Measurements from ENCODE around the gene ACOX3.
"Not testable (repeated sequence)": the region's sequence is repeated elsewhere in the genome, so short reads cannot be mapped to it uniquely, and the experiment has no call there.

The ACOX3 gene

DNA sequence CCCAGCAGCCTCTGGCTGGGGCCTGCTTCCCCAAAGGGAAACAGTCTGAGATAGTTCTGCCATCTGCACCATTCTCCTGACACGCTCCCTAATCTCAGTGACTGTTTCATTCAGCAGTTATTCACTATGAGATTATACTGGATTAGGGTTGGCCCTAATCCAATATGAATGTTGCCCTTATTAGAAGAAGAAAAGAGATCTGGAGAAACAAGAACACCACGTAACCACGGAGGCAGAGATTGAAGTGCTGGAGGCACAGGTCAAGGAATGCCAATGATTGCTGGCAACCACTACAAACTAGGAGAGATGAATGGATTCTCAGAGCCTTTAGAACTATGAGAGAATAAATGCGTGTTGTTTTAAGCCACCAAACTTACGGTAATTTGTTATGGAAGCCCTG, 7.4 kb downstream of the ACOX3 start:
- CTCF ChIA-PET: no interaction called here
- Mint-ChIP-seq H3K36me3 (peaks cover 14% of the 10 kb centered on the region), H3K4me1 (peaks cover 38% of the 10 kb centered on the region), H3K27me3 (peaks cover 4% of the 10 kb centered on the region), H3K27ac (no peak overlapping the region), H3K4me3 (no peak overlapping the region), H3K9me3 (no peaks in the 10 kb centered on the region)
- no peak for DNase-seq

DNA sequence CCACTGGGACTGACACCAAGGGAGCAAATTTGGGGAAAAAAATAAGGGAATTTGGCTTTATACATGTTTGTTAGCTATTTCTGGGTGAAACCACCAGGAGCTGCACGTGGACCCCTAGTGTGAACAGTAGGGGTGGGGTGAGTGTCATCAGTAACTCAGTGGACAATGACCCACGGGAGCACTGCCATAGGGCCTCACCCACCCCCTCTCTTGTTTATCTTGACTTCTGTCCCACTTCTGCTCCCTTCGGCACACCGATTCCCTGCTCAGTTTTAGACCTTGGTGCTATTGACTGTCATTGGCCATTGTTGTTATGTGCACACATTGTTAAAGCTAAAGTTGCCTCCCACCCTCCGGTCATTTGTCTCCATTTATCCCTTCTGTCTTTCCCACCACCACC, 9.0 kb downstream of the ACOX3 start:
- CTCF ChIA-PET: no interaction called here
- H3K27me3 Mint-ChIP-seq: peaks cover 7% of the 10 kb centered on the region
- H3K4me3 Mint-ChIP-seq: no peak overlapping the region
- H3K36me3 Mint-ChIP-seq: peaks cover 4% of the 10 kb centered on the region
- H3K27ac Mint-ChIP-seq: no peak overlapping the region
- DNase-seq: no peak
- H3K4me1 Mint-ChIP-seq: peaks cover 37% of the 10 kb centered on the region
- no peaks in the 10 kb centered on the region for H3K9me3 Mint-ChIP-seq

DNA sequence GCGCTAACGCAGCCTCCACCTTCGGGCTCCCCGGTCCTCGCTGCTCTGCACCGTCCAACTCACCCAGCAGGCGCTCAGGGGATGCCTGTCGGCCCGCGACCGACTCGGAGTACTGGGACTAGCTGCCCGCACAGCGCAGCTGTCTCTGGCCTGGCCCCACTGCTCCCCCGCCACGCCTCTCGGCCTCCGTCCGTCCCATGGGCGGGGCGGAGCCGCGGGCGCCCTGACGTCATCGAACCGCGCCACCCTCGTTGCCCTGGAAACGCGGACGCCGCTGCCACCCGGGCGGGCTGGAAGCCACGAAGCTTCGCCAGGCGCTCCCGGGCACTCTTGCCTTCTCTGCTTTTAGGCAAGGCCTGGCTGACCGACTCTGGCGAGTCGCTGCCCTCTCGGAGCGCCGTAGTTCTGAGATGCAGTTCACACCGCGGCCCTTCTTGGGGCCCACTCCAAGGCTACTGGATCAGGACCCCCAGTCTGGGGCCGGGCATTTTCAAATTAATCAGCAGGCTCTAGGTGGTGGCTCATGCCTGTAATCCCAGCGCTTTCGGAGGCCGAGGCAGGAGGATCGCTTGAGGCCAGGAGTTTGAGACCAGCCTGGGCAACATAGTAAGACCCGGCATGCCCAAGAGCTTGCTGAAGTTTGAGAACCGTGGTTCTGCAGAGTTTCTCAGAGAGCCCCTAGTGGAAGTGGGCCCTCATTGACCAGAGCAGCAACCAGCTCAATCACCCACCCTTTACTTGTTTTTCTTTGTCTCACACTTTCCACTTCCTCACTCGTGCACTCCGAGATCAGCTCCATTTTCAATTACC, 12.0 kb downstream of the ACOX3 start:
- CTCF ChIA-PET: interaction anchor here (0.8 to 1.8 kb wide), 4 partner anchors 12 to 186 kb away, joined by 3 to 8 read pairs (median 5); partner anchors contain the start of genes ACOX3 and TRMT44

DNA sequence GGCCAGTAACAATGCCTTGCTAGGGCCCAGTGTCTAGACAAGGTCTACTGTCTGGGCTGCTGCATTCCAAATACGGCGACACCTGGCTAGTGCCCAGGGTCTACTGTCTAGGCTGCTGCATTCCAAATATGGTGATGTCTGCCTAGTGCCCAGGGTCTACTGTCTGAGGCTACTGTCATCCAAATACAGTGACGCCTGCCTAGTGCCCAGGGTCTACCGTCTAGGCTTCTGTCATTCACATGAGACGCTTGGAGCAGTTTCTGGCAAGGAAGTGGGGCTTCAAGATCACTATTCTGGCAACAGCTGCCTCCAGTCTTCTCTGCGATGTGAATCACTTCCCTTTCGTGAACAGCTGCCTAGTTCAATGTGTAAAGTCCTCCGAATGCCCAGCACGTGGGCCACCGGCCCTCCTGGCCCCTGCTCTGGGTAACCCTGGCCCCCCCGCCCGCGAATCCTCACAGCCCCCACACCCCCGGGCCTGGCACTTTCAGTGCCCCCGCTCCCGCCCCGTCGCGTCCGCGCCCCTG, 12.7 kb downstream of the ACOX3 start:
- Mint-ChIP-seq H3K27ac (peak overlapping the region; percentile 90), H3K36me3 (no peaks in the 10 kb centered on the region), H3K4me1 (peaks cover 20% of the 10 kb centered on the region), H3K27me3 (peaks cover 7% of the 10 kb centered on the region), H3K4me3 (peak overlapping the region; percentile 96), H3K9me3 (no peaks in the 10 kb centered on the region)
- CTCF ChIA-PET: interaction anchor here (1.2 to 1.8 kb wide), 3 partner anchors 23 to 185 kb away, joined by 5 to 8 read pairs (median 5); no protein-coding TSS in a partner anchor
- DNase-seq: no peak

More for the DNA sequence above, 12.0 kb downstream of the ACOX3 start:
- peaks cover 2% of the 10 kb centered on the region for H3K36me3 Mint-ChIP-seq
- peak overlapping the region; percentile 90 for H3K27ac Mint-ChIP-seq
- peak overlapping the region; percentile 96 for H3K4me3 Mint-ChIP-seq
- H3K4me1 Mint-ChIP-seq: peaks cover 22% of the 10 kb centered on the region
- peak; percentile 90 for DNase-seq
- no peaks in the 10 kb centered on the region for H3K9me3 Mint-ChIP-seq
- H3K27me3 Mint-ChIP-seq: peaks cover 7% of the 10 kb centered on the region

DNA sequence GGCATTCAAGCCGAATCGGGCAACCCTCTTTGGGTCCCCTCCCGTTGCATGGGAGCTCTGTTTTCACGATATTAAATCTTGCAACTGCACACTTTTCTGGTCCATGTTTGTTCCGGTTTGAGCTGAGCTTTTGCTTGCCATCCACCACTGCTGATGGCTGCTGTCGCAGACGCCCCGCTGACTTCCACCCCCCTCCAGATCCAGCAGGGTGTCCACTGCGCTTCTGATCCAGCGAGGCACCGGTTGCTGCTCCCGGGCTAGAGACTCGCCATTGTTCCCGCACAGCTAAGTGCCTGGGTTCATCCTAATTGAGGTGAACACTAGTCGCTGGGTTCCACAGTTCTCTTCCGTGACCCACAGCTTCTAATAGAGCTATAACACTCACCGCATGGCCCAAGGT, 13.3 kb downstream of the ACOX3 start:
- CTCF ChIA-PET: interaction anchor here (1.2 to 1.8 kb wide), 2 partner anchors 24 to 160 kb away, joined by 5 read pairs; no protein-coding TSS in a partner anchor
- H3K27ac Mint-ChIP-seq: no peak overlapping the region
- no peaks in the 10 kb centered on the region for H3K9me3 Mint-ChIP-seq
- no peak for DNase-seq
- H3K36me3 Mint-ChIP-seq: no peaks in the 10 kb centered on the region
- H3K27me3 Mint-ChIP-seq: peaks cover 7% of the 10 kb centered on the region
- peaks cover 20% of the 10 kb centered on the region for H3K4me1 Mint-ChIP-seq
- peak overlapping the region; percentile 96 for H3K4me3 Mint-ChIP-seq

DNA sequence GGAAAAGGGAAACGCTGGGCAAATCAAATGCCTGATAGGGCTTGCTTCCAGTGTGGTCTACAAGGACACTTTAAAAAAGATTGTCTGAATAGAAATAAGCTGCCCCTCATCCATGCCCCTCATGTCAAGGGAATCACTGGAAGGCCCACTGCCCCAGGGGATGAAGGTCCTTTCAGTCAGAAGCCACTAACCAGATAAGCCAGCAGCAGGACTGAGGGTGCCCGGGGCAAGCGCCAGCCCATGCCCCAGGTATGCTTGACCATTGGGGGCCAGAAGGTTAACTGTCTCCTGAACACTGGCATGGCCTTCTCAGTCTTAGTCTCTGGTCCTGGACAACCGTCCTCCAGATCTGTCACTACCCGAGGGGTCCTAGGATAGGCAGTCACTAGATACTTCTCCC, 17.7 kb downstream of the ACOX3 start:
- Mint-ChIP-seq H3K27me3 (no peaks in the 10 kb centered on the region), H3K4me1 (peaks cover 13% of the 10 kb centered on the region), H3K9me3 (no peaks in the 10 kb centered on the region), H3K4me3 (no peak overlapping the region), H3K27ac (no peak overlapping the region), H3K36me3 (no peaks in the 10 kb centered on the region)
- CTCF ChIA-PET: no interaction called here
- no peak for DNase-seq

DNA sequence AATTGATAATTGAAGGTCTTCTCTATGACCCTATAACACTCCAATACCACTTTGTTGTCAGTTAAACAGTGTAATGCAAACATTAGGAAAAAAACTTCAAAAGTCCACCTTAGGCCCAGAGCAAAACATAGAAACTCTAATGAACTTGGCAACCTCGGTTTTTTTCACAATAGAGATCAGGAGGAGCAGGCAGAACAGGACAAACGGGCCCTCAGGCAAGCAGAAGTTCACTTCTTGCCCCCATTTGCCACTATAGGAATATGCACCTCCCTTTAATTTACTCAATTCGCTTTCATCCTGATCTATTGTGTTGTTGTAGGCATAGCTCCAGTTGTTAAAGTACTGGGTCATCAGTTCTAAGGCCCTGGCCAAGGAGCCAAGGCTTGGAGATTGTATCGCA, 18.2 kb downstream of the ACOX3 start:
- DNase-seq: no peak
- Mint-ChIP-seq H3K4me3 (no peak overlapping the region), H3K27me3 (no peaks in the 10 kb centered on the region), H3K4me1 (peaks cover 10% of the 10 kb centered on the region), H3K27ac (no peak overlapping the region), H3K36me3 (no peaks in the 10 kb centered on the region), H3K9me3 (no peaks in the 10 kb centered on the region)
- CTCF ChIA-PET: no interaction called here

DNA sequence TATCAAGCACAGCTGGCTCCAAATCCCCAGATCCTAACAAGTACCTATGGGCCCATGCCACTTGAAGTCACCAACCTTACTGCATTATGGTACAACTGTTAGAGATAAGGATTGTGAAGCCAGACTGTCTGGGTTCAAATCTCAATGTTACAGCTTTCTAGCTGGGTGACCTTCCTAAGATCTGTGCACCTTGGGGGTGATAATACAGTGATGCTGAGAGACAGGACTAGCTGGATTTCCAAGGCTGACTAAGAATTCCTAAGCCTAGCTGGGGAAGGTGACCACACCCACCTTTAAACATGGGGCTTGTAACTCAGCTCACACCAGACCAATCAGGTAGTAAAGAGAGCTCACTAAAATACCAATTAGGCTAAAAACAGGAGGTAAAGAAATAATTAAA, 20.4 kb downstream of the ACOX3 start:
- CTCF ChIA-PET: interaction anchor here (1.0 to 1.2 kb wide), 2 partner anchors 17 to 178 kb away, joined by 3 read pairs; no protein-coding TSS in a partner anchor
- not testable (repeated sequence) for H3K9me3 Mint-ChIP-seq, H3K36me3 Mint-ChIP-seq

DNA sequence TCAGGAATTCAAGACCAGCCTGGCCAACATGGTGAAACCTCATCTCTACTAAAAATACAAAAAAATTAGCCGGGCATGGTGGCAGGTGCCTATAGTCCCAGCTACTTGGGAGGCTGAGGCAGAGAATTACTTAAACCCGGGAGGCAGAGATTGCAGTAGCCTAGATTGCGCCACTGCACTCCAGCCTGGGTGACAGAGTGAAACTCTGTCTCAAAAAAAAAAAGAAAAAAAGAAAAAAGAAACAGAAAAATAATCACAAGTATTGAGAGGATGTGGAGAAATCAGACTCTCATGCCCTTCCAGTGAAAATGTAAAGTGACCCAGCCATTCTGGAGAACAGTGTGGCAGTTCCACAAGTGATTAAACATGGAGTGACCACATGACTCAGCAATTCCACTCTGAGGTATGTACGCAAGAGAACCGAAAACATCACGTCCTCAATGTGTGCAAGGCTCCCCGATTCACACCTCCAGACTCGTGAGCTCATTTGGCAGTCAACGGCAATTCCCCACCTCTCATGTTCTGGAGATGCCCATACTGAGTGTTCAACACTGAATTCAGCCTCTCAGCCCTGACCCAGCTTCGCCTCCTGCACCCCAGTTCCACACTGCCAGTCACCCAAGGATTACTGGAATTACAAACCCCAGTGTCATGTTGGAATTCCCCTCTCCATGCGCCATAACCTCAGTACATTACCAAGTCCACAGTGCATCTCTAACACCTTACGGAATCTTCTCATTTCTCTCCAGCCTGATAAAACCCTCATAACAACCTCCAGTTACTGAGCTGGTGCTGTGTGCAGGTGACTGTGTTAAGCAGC, 21.1 kb downstream of the ACOX3 start:
- H3K4me1 Mint-ChIP-seq: peaks cover 3% of the 10 kb centered on the region
- no peak for DNase-seq
- H3K27ac Mint-ChIP-seq: no peak overlapping the region
- H3K9me3 Mint-ChIP-seq: no peaks in the 10 kb centered on the region
- H3K27me3 Mint-ChIP-seq: no peaks in the 10 kb centered on the region
- CTCF ChIA-PET: interaction anchor here (1.0 to 1.2 kb wide), 2 partner anchors 17 to 177 kb away, joined by 3 read pairs; no protein-coding TSS in a partner anchor
- no peak overlapping the region for H3K4me3 Mint-ChIP-seq
- peaks cover 2% of the 10 kb centered on the region for H3K36me3 Mint-ChIP-seq

More for the DNA sequence above, 20.4 kb downstream of the ACOX3 start:
- not testable (repeated sequence) for H3K4me1 Mint-ChIP-seq, H3K27ac Mint-ChIP-seq, H3K27me3 Mint-ChIP-seq, DNase-seq, H3K4me3 Mint-ChIP-seq

DNA sequence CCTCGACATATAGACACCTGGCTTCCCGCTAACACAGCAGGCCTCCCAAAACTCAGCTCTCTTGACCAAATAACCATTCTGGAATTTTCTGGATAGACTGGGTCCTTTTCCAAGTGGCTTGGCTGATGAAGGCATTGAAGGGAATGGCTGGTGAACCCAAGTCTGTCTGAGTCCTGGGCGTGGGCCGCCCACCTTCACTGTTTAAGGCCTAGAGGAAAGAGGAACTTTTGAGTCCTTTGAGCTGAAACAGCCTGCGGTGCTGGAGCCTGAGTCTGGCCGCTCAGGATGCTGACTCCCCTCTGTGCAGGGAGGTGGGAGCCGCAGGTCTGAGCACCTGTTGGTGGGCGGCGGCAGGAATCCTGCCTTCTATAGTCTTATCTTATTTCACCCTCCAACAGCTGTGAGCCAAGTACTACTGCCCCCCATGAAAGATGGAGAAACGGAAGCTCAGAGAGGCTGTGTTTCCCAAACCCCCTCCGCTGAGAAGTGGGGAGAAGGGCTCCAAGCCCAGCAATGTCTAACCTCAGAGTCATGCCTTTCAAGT, 23.4 kb downstream of the ACOX3 start:
- no peak for DNase-seq
- Mint-ChIP-seq H3K9me3 (no peaks in the 10 kb centered on the region), H3K27me3 (no peaks in the 10 kb centered on the region), H3K4me3 (no peak overlapping the region), H3K27ac (no peak overlapping the region), H3K4me1 (peaks cover 8% of the 10 kb centered on the region), H3K36me3 (peaks cover 9% of the 10 kb centered on the region)
- CTCF ChIA-PET: interaction anchor here (0.8 kb wide), 1 partner anchor 15 kb away, joined by 3 read pairs; no protein-coding TSS in a partner anchor

DNA sequence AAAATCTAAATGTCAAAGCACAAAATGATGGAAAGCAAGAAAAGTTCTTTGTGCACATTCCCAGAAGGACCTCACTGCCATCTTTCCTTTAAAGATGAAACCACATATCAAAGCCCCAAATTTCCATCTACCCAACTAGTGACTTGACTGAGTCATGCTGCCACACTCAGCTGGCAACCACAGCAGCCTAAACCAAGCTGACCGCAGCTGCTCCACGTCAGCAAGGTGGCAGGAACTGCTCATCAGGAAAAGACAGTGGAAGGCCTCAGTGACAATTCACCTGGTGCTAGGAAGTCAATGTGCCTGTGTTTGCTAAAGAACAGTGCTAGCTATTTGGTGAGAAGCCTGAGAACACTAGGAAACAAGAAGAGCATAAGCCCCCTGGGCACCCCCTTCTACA, 26.1 kb downstream of the ACOX3 start:
- H3K9me3 Mint-ChIP-seq: no peaks in the 10 kb centered on the region
- peaks cover 9% of the 10 kb centered on the region for H3K36me3 Mint-ChIP-seq
- peak; percentile 45 for DNase-seq
- no peak overlapping the region for H3K27ac Mint-ChIP-seq
- peaks cover 18% of the 10 kb centered on the region for H3K4me1 Mint-ChIP-seq
- no peaks in the 10 kb centered on the region for H3K27me3 Mint-ChIP-seq
- no peak overlapping the region for H3K4me3 Mint-ChIP-seq
- CTCF ChIA-PET: interaction anchor here (1.9 kb wide), 1 partner anchor 11 kb away, joined by 6 read pairs; no protein-coding TSS in a partner anchor

DNA sequence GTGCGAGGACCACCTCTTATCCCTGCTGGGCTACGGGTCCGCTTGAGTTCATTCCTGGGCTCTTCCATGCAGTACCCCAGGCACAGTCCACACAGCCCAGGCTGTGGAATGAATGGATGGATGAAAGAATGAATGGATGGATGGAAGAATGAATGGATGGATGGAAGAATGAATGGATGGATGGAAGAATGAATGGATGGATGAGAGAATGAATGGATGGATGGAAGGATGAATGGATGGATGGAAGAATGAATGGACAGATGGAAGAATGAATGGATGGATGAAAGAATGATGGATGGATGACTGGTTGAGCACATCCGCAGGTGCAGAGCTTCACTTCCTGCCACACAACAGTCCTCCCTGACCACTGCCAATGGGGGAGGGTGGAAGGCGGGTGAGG, 28.2 kb downstream of the ACOX3 start:
- DNase-seq: no peak
- H3K36me3 Mint-ChIP-seq: peaks cover 9% of the 10 kb centered on the region
- no peaks in the 10 kb centered on the region for H3K9me3 Mint-ChIP-seq
- no peak overlapping the region for H3K27ac Mint-ChIP-seq
- peaks cover 22% of the 10 kb centered on the region for H3K4me1 Mint-ChIP-seq
- H3K4me3 Mint-ChIP-seq: no peak overlapping the region
- H3K27me3 Mint-ChIP-seq: no peaks in the 10 kb centered on the region
- CTCF ChIA-PET: no interaction called here

DNA sequence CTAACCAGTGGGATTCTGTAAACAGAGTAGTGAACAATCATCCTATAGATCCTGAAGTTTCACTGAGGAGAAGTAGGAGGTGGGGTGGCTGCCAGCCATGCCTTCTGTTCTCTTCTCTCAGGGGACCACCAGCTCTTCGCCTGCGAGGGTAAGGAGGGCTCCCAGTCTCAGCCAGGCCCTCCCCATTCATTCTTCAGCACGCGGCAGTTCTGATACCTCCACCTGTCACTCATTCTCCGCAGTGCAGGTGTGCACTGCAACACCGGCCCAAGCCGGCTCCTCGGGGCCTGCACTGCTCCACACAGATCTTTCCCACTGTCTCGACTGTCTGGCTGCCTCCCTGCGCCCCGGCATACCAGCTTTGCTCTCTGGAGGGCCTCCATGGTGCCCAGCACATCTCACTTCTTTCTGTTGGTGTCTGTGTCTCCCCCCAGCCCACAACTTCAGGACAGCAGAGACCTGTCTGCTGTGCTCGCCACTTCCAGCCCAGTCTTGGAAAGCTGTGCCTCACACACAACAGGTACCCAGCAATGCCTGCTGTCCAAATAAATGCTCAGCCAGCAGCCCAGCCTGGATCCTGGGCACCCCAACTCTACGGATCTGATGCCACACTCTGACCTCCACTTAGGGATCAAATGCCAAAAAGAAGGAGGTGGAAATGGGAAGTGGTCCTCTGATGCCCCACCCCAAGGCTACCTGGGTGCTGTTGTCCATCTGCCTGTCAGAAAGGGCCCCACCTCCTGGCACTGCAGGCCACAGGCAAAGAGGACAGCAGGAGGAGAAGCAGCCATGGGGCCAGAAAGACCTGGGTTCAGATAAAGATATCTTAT, 29.0 kb downstream of the ACOX3 start:
- CTCF ChIA-PET: interaction anchor here (6.5 kb wide), 1 partner anchor 235 kb away, joined by 29 read pairs; no protein-coding TSS in a partner anchor
- DNase-seq: no peak
- no peaks in the 10 kb centered on the region for H3K9me3 Mint-ChIP-seq
- H3K4me3 Mint-ChIP-seq: no peak overlapping the region
- peaks cover 9% of the 10 kb centered on the region for H3K36me3 Mint-ChIP-seq
- no peak overlapping the region for H3K27ac Mint-ChIP-seq
- H3K4me1 Mint-ChIP-seq: peaks cover 22% of the 10 kb centered on the region
- no peaks in the 10 kb centered on the region for H3K27me3 Mint-ChIP-seq

Measured in activated naive CD4-positive, alpha-beta T cell treated with anti-CD3 and anti-CD28 coated beads, Interleukin-2, amount 10 ng/mL, durations not matched to agents 7 days and 5 days (primary cell).